Right renal pelvis (tissue), 4 donors: ENCODE measurements around the gene SLCO2A1. TPM values are rescaled to one million over a fixed set of nuclear protein-coding genes. Genes with fewer than 3 reads are reported as not detected.

Experiments
- DNase-seq, 4 donors: peaks; one replicate each; pipeline ENCODE4 v3.0.0-alpha.2; 2013; ENCODE audit warnings: low read depth in 4 of 4, low spot score in 3 of 4, missing footprints in 1 of 4
- polyA plus RNA-seq, 4 donors: library from polyadenylated mRNA; unstranded; fragments of 120-200 nt; gene quantifications; one replicate each; pipeline ENCODE4 v1.2.1, GENCODE V29; 2013; ENCODE audit not compliant: insufficient read length in 4 of 4

SLCO2A1 gene
- polyA plus RNA-seq, 4 donors, result 17.5 to 22.0 (median 20.3) TPM

DNA sequence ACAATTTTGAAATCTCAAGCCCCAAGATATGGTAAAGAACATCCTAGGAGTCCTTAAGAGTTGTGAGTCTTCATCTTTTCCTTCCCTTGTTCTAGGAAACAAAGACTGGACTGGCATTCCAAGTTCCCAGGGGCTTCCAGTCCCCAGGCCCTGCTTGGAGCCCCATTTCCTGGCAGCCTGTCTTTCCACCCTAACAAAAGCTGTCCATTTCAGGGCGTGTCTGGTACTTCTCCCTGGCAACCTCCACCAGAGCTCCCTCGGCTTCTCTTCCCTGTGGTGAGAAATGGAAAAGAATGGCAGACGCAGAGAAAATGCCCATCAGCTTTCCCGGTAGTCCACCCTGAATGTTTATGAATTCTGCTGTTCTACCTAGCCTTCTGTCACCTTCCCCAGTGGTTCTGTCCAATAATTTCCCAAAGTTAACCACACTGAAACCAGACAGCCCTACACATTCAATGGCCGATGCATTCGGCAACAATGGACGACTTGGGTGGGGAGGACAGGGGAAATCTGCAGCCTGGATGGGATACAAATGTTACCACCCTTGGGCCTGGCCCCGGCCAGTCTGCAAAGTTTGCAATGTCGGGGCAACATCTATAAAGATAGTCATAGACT is 140.9 kb downstream of the SLCO2A1 start:
- DNase-seq, result no peak

- DNase-seq, result no peak
These were observed 141.7 kb downstream of the SLCO2A1 start for GRCh38 chr3:133887803-133888703.

GRCh38 chr3:133887074-133887802 is 142.5 kb downstream of the SLCO2A1 start:
- DNase-seq, result no peak

GRCh38 chr3:133886031-133886722 is 143.5 kb downstream of the SLCO2A1 start:
- no peak for DNase-seq

DNA sequence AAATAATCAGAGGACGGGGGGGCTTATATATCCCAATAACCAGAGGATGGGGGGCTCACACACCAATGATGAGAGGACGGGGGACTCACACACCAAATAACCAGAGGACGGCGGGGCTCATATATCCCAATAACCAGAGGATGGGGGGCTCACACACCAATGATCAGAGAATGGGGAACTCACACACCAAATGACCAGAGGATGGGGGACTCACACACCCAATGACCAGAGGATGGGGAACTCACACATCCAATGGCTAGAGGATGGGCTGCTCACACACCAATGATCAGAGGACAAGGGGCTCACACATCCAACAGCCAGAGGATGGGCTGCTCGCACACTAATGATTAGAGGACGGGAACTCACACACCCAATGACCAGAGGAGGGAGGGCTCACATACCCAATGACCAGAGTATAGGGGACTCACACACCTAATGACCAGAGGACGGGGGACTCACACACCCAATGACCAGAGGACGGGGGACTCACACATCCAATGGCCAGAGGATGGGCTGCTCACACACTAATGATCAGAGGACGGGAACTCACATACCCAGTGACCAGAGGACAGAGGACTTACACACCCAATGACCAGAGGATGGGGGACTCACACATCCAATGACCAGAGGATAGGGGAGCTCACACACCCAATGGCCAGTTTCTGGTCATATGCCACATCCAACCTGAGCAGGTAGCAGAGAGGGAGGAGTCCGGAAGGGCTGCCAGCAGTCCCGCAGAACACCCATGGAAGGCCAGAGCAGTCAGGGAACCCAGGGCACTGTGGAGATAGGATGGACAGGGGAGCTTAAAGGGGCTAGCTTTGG is 144.6 kb downstream of the SLCO2A1 start:
- DNase-seq, result no peak

GRCh38 chr3:133884054-133884886 is 145.5 kb downstream of the SLCO2A1 start:
- DNase-seq, result no peak

- DNase-seq, result no peak
These were observed 146.1 kb downstream of the SLCO2A1 start for GRCh38 chr3:133883641-133884040.

GRCh38 chr3:133882986-133883586 is 146.6 kb downstream of the SLCO2A1 start:
- no peak for DNase-seq

- DNase-seq, result no peak
These were observed 147.5 kb downstream of the SLCO2A1 start for GRCh38 chr3:133881939-133882825.

- no peak for DNase-seq
These were observed 148.2 kb downstream of the SLCO2A1 start for GRCh38 chr3:133881492-133881891.

- DNase-seq, result no peak
These were observed 148.8 kb downstream of the SLCO2A1 start for GRCh38 chr3:133880886-133881455.

GRCh38 chr3:133880287-133880686 is 149.4 kb downstream of the SLCO2A1 start:
- no peak for DNase-seq

- DNase-seq, result no peak
These were observed 151.2 kb downstream of the SLCO2A1 start for GRCh38 chr3:133878518-133878917.
